HG02678 (cell line): Measurements from ENCODE around the gene TAL1.

Experiments
- ATAC-seq: cut with Tn5 transposase; IDR thresholded peaks from one replicate; pipeline ENCODE4 v1.9.1; 2021; ENCODE audit warnings: mild to moderate bottlenecking, moderate library complexity; ENCODE audit not compliant: unreplicated experiment

The TAL1 gene

GRCh38 chr1:47189844-47190508, 42.0 kb downstream of the TAL1 start, which contains the start of gene PDZK1IP1:
TSS of gene PDZK1IP1 (minus strand) at chr1:47190036. CDS start at chr1:47189932, 104 bp downstream.
- ATAC-seq = no peak

DNA sequence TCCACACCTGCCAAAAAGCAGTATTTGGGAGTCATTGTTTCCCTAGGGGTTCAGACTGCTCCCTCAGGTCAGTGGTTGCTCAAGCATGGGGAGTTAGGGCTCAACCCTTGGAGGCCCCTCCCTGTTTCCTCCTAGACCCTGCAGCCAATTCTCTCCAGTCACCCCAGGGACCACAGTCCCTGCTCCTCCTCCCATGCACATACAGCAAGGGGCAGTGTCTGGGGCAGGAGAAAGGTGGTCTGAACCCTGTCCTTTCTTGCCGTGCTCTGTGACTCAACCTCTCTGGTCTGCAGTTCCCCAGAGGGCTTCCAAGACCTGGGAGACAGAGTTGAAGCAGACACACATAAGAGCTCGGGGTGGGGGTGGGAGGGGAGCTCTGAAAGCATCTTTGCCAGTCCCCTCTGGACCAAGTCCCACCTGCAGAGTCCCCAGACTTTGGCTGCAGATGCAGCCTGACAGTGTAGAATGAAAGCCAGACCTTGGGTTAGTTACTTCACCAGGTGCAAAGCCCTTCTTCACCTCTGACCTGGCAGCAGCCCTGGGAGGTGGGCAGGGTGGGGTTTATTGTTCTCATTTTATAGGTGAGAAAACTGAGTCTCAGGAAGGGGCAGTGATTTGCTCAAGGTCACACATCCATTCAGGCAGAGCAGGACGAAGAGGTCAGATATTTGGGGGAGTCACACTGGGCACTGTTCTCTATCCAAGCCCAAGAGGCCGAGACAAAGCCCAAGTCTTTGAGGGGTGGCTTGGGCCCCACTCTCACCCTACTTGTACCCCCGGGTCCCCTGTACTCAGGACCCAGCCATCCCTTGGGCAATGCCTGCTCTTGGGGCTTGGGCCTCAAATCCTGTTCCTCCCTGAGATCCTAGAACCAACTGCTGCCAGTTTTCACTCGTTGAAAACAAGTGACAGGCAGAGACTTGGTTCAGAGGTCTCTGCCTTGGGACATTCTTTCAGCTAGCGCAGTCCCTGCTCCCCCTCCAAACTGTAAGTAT, 42.9 kb downstream of the TAL1 start:
- ATAC-seq = no peak

DNA sequence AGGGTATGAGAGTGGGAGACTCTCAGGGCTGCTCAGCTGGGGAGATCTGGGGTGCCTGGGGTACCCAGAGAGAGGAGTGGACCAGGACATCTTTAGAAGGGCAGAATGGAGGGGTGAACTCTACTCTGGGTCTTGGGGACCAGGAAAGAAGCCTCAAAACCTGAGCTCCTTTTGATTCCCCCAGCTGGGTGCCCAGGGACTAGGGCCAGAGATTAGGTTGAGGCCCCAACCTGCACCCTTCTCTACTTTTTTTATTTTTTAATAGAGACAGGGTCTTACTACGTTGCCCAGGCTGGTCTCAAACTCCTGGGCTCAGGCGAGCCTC, 44.1 kb downstream of the TAL1 start:
- ATAC-seq = no peak

DNA sequence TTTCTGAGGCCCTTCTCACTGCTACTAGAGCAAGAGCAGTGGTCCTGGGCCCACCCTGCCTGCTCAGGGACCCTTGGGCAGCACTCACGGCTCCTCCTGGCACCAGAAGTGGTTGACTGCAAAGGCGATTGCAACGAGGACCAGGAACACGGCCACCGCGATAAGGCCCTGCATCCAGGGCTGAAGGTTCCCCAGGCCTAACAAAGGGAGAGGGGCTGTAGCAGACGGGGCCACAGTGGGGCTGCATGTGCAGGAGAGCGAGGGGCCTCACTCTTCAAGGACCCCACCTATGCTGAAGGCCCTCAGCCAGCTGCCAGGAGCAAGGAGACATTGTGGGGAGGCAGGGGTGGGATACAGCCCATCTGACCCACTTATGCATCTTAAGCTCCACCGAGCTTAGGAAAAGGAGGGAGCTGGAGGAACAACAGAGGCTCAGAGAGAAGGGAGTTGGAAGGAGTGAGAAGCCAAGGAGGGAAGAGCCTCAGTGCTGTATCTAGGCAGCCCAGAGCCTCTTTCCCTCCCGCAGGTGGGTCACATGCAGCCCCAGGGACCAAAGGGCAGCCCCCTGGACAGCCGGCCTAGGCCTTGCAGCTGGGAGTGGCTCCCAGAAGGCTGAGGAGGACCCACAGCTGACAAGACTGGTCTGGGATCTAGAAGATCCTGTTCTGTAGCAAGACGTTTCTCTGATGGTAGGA, 44.6 kb downstream of the TAL1 start:
- no peak for ATAC-seq

GRCh38 chr1:47186267-47187185, 45.5 kb downstream of the TAL1 start:
- ATAC-seq = no peak

GRCh38 chr1:47184822-47185677, 47.0 kb downstream of the TAL1 start:
- ATAC-seq = no peak

DNA sequence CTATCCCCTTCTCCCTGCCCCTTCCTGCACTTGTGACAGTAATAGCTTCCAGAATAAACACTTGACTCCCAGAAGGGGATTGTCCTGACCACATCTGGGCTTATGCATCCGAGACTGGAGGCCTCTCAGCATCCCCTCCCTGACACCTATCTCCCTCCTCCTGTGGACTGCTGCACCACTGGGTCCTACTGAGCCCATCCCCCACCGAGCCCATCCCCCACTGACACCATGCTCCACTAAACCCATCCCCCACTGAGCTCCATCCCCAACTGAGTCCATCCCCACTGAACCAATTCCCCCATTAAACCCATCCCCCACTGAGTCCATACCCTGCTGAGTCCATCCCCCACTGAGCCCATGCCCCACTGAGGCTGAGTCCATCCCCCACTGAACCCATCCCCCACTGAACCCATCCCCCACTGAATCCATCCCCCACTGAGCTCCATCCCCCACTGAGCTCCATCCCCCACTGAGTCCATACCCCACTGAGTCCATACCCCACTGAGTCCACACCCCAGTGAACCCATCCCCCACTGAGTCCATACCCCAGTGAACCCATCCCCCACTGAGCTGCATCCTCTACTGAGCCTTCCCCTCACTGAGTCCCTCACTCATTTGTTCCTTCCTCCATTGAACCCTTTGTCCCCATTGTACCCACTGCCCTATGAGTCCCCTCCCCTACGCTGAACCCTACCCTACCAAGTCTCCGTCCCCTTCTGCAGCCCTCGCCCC, 47.8 kb downstream of the TAL1 start:
- no peak for ATAC-seq

- ATAC-seq = no peak
These were observed 48.5 kb downstream of the TAL1 start for GRCh38 chr1:47183308-47184089.

GRCh38 chr1:47182676-47183235, 49.3 kb downstream of the TAL1 start:
- no peak for ATAC-seq

GRCh38 chr1:47181955-47182675, 49.9 kb downstream of the TAL1 start:
- ATAC-seq = no peak

DNA sequence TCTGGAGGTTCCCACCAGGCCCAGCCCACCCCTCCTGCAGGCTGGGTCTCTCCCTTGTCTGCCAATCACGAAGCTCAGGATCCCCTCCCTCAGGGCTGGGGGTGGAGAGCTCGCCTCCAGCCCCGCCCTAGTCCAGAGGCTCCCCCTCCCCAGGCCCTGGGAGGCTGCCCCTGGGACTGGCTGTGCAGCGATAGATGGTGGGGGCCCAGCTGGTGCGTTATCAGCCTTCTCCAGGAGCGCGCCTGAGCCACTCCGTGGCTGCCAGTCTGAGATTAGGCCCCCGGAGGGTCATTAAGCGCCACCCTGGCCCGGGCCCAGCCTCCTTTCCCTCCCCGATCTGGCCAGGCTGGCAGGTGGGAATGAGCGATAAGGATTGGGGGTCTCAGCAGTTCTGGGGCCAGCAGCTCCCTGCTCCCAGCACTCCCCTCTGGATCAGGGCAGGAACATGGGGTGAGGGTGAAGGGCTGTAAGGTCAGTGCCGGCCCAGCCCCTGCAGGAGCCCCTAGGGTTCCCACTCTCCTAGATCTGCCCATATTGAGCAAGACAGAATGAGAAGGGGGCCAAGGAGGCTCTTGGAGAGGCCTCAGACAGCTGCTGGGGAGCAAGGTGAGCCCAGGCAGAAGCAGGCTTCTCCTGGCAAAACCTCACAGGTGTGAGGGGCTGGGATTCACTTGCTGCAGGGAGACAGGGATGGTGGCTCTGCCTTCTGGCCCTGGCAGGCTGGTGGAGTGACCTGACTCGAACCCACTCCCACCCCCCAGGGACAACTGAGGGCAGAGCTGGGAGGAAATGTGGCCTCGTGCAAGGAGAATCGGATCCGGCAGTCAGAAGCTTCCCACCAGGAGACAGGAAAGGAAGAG, 50.7 kb downstream of the TAL1 start:
- no peak for ATAC-seq

DNA sequence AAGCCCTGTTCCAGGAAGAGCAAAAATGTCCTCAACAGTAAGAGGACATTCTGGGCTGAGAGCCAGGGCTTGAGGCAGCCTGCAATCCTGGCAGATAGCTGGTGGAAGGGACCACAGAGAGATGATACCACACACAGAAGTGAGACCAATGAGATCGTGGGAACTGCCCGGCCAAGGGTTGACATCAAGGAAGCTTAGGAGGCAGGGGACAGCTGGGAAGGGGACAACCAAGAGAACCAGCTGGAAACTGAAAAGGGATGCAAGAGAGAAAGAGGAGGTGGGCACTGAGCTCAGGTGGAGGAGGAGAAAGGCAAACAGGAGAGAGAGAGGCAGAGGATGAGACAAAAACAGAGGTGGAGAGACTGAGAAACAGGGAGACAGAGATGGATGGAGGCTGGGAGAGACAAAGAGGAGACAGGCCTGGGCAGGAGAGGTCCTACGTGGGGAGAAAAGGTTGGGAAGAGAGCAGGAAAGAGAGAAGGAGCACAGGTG, 51.4 kb downstream of the TAL1 start:
- ATAC-seq = no peak

- no peak for ATAC-seq
These were observed 51.9 kb downstream of the TAL1 start for GRCh38 chr1:47179988-47180563.

- peak; percentile 85 for ATAC-seq
These were observed 52.7 kb downstream of the TAL1 start for GRCh38 chr1:47179017-47179987.

DNA sequence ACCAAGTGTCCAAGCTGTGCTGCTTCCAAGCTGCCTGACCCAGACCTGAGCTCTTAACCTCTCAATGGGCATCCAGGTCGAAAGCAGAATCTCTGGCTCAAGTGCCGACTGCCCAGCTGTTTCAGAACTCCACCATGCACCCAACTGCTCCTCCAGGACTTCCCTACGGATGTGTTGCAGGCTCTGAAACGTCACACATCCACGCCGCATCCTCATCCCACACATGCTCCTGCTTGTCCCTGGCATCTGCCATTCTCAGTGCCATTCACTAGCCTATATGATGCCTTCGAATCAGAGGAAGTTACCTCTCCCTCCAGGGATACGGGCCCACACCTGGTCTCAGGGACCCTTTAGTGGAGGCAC, 53.4 kb downstream of the TAL1 start:
- ATAC-seq = no peak
